MG63 (cell line): Measurements from ENCODE around the gene NSD2. TPM values are rescaled to one million over a fixed set of nuclear protein-coding genes. Genes with fewer than 3 reads are reported as not detected.
A peak's percentile ranks its signal among the peaks of the same experiment; 100 is the strongest.
"Not testable (repeated sequence)": the region's sequence is repeated elsewhere in the genome, so short reads cannot be mapped to it uniquely, and the experiment has no call there.

Source experiments
- DNase-seq: peaks from one replicate; pipeline ENCODE4 v3.0.0-alpha.2; 2020
- H3K27me3 ChIP-seq: fragments of 250-450 bp; sonication (Bioruptor Pico); 2 replicates; pipeline ENCODE4 v1.5.1; 2020; ENCODE audit warnings: mild to moderate bottlenecking, moderate library complexity
- H3K36me3 ChIP-seq: fragments of 250-450 bp; sonication (Bioruptor Pico); 2 replicates; pipeline ENCODE4 v1.5.1; 2020; ENCODE audit warnings: mild to moderate bottlenecking, moderate library complexity
- H3K4me3 ChIP-seq: fragments of 250-450 bp; sonication (Bioruptor Pico); 2 replicates; pipeline ENCODE4 v1.5.1; 2020; ENCODE audit warnings: mild to moderate bottlenecking, moderate library complexity
- H3K9me3 ChIP-seq: fragments of 250-450 bp; sonication (Bioruptor Pico); 2 replicates; pipeline ENCODE4 v1.5.1; 2020; ENCODE audit warnings: mild to moderate bottlenecking, moderate library complexity
- total RNA-seq: library from RNA; depleted of rRNA; stranded (reverse); fragments of >200 nt; shearing (Covaris generic); gene quantifications from 2 replicates; pipeline ENCODE4 v1.2.3, GENCODE V29; 2014; ENCODE audit warnings: low replicate concordance; rRNA removed

NSD2 gene
- total RNA-seq, 1 experiment from 2014 or later, result 39.9 TPM

GRCh38 chr4:2006956-2007653, 135.9 kb downstream of the NSD2 start:
- DNase-seq, result no peak

GRCh38 chr4:2007804-2008670, 136.8 kb downstream of the NSD2 start:
- Histone ChIP-seq H3K27me3 (no peaks in the 10 kb centered on the region), H3K4me3 (peak overlapping the region; percentile 96), H3K9me3 (no peaks in the 10 kb centered on the region), H3K36me3 (peaks cover 20% of the 10 kb centered on the region)
- no peak for DNase-seq

More at GRCh38 chr4:2006956-2007653, 135.9 kb downstream of the NSD2 start:
- peaks cover 25% of the 10 kb centered on the region for H3K36me3 ChIP-seq
- no peaks in the 10 kb centered on the region for H3K9me3 ChIP-seq
- peak overlapping the region; percentile 96 for H3K4me3 ChIP-seq
- H3K27me3 ChIP-seq, result no peaks in the 10 kb centered on the region

GRCh38 chr4:2008671-2008920, 137.4 kb downstream of the NSD2 start:
- Histone ChIP-seq H3K36me3 (peaks cover 18% of the 10 kb centered on the region; the same call in 1 of the 2 replicates), H3K4me3 (peak overlapping the region; percentile 96), H3K27me3 (no peaks in the 10 kb centered on the region), H3K9me3 (no peaks in the 10 kb centered on the region)
- DNase-seq, result no peak

- DNase-seq, result peak; percentile 87
- H3K9me3 ChIP-seq, result no peaks in the 10 kb centered on the region
- H3K4me3 ChIP-seq, result peak within 1 kb of the TSS; percentile 96
- H3K27me3 ChIP-seq, result no peaks in the 10 kb centered on the region
- H3K36me3 ChIP-seq, result peaks cover 16% of the 10 kb centered on the region; the same call in 1 of the 2 replicates
Measured at GRCh38 chr4:2008921-2009650, 137.9 kb downstream of the NSD2 start, which contains the start of gene NELFA. NELFA (minus strand) TSS chr4:2008974; CDS start chr4:2008959, 15 bp downstream.

GRCh38 chr4:2009651-2010233, 138.5 kb downstream of the NSD2 start:
- peaks cover 12% of the 10 kb centered on the region; the same call in 1 of the 2 replicates for H3K36me3 ChIP-seq
- peak overlapping the region; percentile 96 for H3K4me3 ChIP-seq
- peak; percentile 53 for DNase-seq
- H3K9me3 ChIP-seq, result no peaks in the 10 kb centered on the region
- H3K27me3 ChIP-seq, result no peaks in the 10 kb centered on the region

GRCh38 chr4:2011583-2011982, 140.4 kb downstream of the NSD2 start:
- no peak for DNase-seq
- Histone ChIP-seq H3K4me3 (no peak overlapping the region), H3K9me3 (no peaks in the 10 kb centered on the region), H3K27me3 (no peaks in the 10 kb centered on the region), H3K36me3 (peaks cover 3% of the 10 kb centered on the region; the same call in 1 of the 2 replicates)

GRCh38 chr4:2015008-2015407, 143.8 kb downstream of the NSD2 start:
- no peaks in the 10 kb centered on the region for H3K36me3 ChIP-seq
- H3K4me3 ChIP-seq, result no peak overlapping the region
- no peaks in the 10 kb centered on the region for H3K27me3 ChIP-seq
- H3K9me3 ChIP-seq, result no peaks in the 10 kb centered on the region
- no peak for DNase-seq

- DNase-seq, H3K4me3 ChIP-seq, H3K9me3 ChIP-seq, H3K27me3 ChIP-seq, H3K36me3 ChIP-seq: not testable (repeated sequence)
Measured at GRCh38 chr4:2021358-2022018, 150.3 kb downstream of the NSD2 start.

GRCh38 chr4:2024683-2025082, 153.5 kb downstream of the NSD2 start:
- no peaks in the 10 kb centered on the region for H3K9me3 ChIP-seq
- H3K4me3 ChIP-seq, result no peak overlapping the region
- no peaks in the 10 kb centered on the region for H3K27me3 ChIP-seq
- H3K36me3 ChIP-seq, result no peaks in the 10 kb centered on the region
- DNase-seq, result no peak

GRCh38 chr4:2025817-2026216, 154.6 kb downstream of the NSD2 start:
- Histone ChIP-seq H3K9me3 (no peaks in the 10 kb centered on the region), H3K36me3 (no peaks in the 10 kb centered on the region), H3K4me3 (no peak overlapping the region), H3K27me3 (no peaks in the 10 kb centered on the region)
- DNase-seq, result no peak

- H3K9me3 ChIP-seq, H3K36me3 ChIP-seq, H3K27me3 ChIP-seq, DNase-seq, H3K4me3 ChIP-seq: not testable (repeated sequence)
Measured at GRCh38 chr4:2027120-2027519, 155.9 kb downstream of the NSD2 start.

- H3K4me3 ChIP-seq, H3K9me3 ChIP-seq, DNase-seq, H3K36me3 ChIP-seq, H3K27me3 ChIP-seq: not testable (repeated sequence)
Measured at GRCh38 chr4:2031161-2031560, 160.0 kb downstream of the NSD2 start.

Other genes with a start within 250 kb of the NSD2 start
- 2.6 and 4.0 TPM in 2 replicates for gene FAM53A, start 187.1 kb upstream of the NSD2 start, total RNA-seq
- gene SLBP, start 159.1 kb upstream of the NSD2 start, total RNA-seq, result 72.1 and 99.1 TPM in 2 replicates
- 11.2 and 15.7 TPM in 2 replicates for gene TMEM129, start 150.1 kb upstream of the NSD2 start, total RNA-seq
- 67.1 and 72.9 TPM in 2 replicates for gene TACC3, start 149.9 kb upstream of the NSD2 start, total RNA-seq
- gene FGFR3, start 78.1 kb upstream of the NSD2 start, total RNA-seq, result 0.07 and 8.9 TPM in 2 replicates
- 31.7 and 49.4 TPM in 2 replicates for gene LETM1, start 15.2 kb upstream of the NSD2 start, total RNA-seq
- gene NELFA, start 137.6 kb downstream of the NSD2 start, total RNA-seq, result 4.7 and 15.0 TPM in 2 replicates
- 2.0 and 4.3 TPM in 2 replicates for gene NAT8L, start 187.9 kb downstream of the NSD2 start, total RNA-seq